ENCODE data around the gene CNOT11. TPM values are rescaled to one million over a fixed set of nuclear protein-coding genes. Genes with fewer than 3 reads are reported as not detected.

CNOT11 gene
- total and polyA plus RNA-seq, 2 experiments from 2014 or later = 22.6 to 33.3 TPM

GRCh38 chr2:101265893-101266499 is 13.3 kb downstream of the CNOT11 start:
- no peaks in the 10 kb centered on the region for H3K4me1 ChIP-seq (ENCODE audit: insufficient read depth)
- H4K20me1 ChIP-seq (ENCODE audit: insufficient read depth) = no peaks in the 10 kb centered on the region
- in situ Hi-C loops (cut with MboI) = no loop called here
- H3K27me3 ChIP-seq (replicated peaks; ENCODE audit: insufficient read depth) = no peaks in the 10 kb centered on the region
- no peaks in the 10 kb centered on the region for H3K9me2 ChIP-seq (ENCODE audit: insufficient read depth)
- no peaks in the 10 kb centered on the region for H3K9me3 ChIP-seq (ENCODE audit: low read depth)
- H3K27ac ChIP-seq = no peak overlapping the region
- H3K79me2 ChIP-seq (ENCODE audit: insufficient read depth) = peaks cover 30% of the 10 kb centered on the region
- H2AFZ ChIP-seq = no peak overlapping the region
- H3F3A ChIP-seq (ENCODE audit: insufficient read depth) = peaks cover 41% of the 10 kb centered on the region
- no peak overlapping the region for H3K4me3 ChIP-seq
- no peak for TF ChIP-seq EZH2phosphoT487 (IDR thresholded peaks at IDR 0.05; ENCODE audit: insufficient read depth, low read depth)
- TF ChIP-seq EZH2 (IDR thresholded peaks at IDR 0.05; ENCODE audit: insufficient read depth, poor library complexity, severe bottlenecking) = no peak
- WGBS, 2 experiments (ENCODE audit: low coverage in 1 of 2, low lambda C conversion rate in 2 of 2, missing lambda C conversion rate in 2 of 2) = 81 to 89% methylated on average over 10 to 11 of the region's 11 CpGs
- no peak for DNase-seq
- peaks cover 58% of the 10 kb centered on the region for H3K36me3 ChIP-seq (ENCODE audit: low read depth)
- no peak overlapping the region for H3K4me2 ChIP-seq (ENCODE audit: unreplicated experiment)
- H3K9ac ChIP-seq = no peak overlapping the region

GRCh38 chr2:101267671-101268656 is 15.3 kb downstream of the CNOT11 start:
- no peak overlapping the region for H3K9ac ChIP-seq
- peaks cover 54% of the 10 kb centered on the region for H3F3A ChIP-seq (ENCODE audit: insufficient read depth)
- no peak overlapping the region for H2AFZ ChIP-seq
- H3K4me1 ChIP-seq (ENCODE audit: insufficient read depth) = no peaks in the 10 kb centered on the region
- TF ChIP-seq EZH2 (IDR thresholded peaks at IDR 0.05; ENCODE audit: insufficient read depth, poor library complexity, severe bottlenecking) (no peak), EZH2phosphoT487 (IDR thresholded peaks at IDR 0.05; ENCODE audit: insufficient read depth, low read depth) (no peak)
- in situ Hi-C loops (cut with MboI) = no loop called here
- 77 to 78% methylated on average over 15 of the region's 15 CpGs for WGBS, 2 experiments (ENCODE audit: low coverage in 1 of 2, low lambda C conversion rate in 2 of 2, missing lambda C conversion rate in 2 of 2)
- no peaks in the 10 kb centered on the region for H3K27me3 ChIP-seq (replicated peaks; ENCODE audit: insufficient read depth)
- H3K4me2 ChIP-seq (ENCODE audit: unreplicated experiment) = no peak overlapping the region
- H3K9me3 ChIP-seq (ENCODE audit: low read depth) = no peaks in the 10 kb centered on the region
- no peak overlapping the region for H3K4me3 ChIP-seq
- no peaks in the 10 kb centered on the region for H3K9me2 ChIP-seq (ENCODE audit: insufficient read depth)
- 0 out of 2 replicates have a peak, but pooled peaks cover 20% of the 10 kb centered on the region for H3K79me2 ChIP-seq (ENCODE audit: insufficient read depth)
- no peak for DNase-seq
- H4K20me1 ChIP-seq (ENCODE audit: insufficient read depth) = no peaks in the 10 kb centered on the region
- no peak overlapping the region for H3K27ac ChIP-seq
- H3K36me3 ChIP-seq (ENCODE audit: low read depth) = peaks cover 71% of the 10 kb centered on the region

- in situ Hi-C loops (cut with MboI) = no loop called here
- Histone ChIP-seq H3K4me3 (no peak overlapping the region), H3K36me3 (ENCODE audit: low read depth) (peaks cover 63% of the 10 kb centered on the region), H2AFZ (no peak overlapping the region), H3K79me2 (ENCODE audit: insufficient read depth) (0 out of 2 replicates have a peak, but pooled peaks cover 20% of the 10 kb centered on the region), H3K27ac (no peak overlapping the region), H4K20me1 (ENCODE audit: insufficient read depth) (no peaks in the 10 kb centered on the region), H3F3A (ENCODE audit: insufficient read depth) (peaks cover 46% of the 10 kb centered on the region), H3K9me2 (ENCODE audit: insufficient read depth) (no peaks in the 10 kb centered on the region), H3K9me3 (ENCODE audit: low read depth) (no peaks in the 10 kb centered on the region), H3K9ac (no peak overlapping the region), H3K4me2 (ENCODE audit: unreplicated experiment) (no peak overlapping the region), H3K4me1 (ENCODE audit: insufficient read depth) (no peaks in the 10 kb centered on the region), H3K27me3 (replicated peaks; ENCODE audit: insufficient read depth) (no peaks in the 10 kb centered on the region)
- WGBS, 2 experiments (ENCODE audit: low coverage in 1 of 2, low lambda C conversion rate in 2 of 2, missing lambda C conversion rate in 2 of 2) = 93 to 94% methylated on average over 8 of the region's 8 CpGs
- DNase-seq = no peak
- TF ChIP-seq EZH2 (IDR thresholded peaks at IDR 0.05; ENCODE audit: insufficient read depth, poor library complexity, severe bottlenecking) (no peak), EZH2phosphoT487 (IDR thresholded peaks at IDR 0.05; ENCODE audit: insufficient read depth, low read depth) (no peak)
Measured at GRCh38 chr2:101270700-101271259, 18.1 kb downstream of the CNOT11 start.

- H3K36me3 ChIP-seq (ENCODE audit: low read depth) = peaks cover 72% of the 10 kb centered on the region
- H3K4me2 ChIP-seq (ENCODE audit: unreplicated experiment) = no peak overlapping the region
- H3K9me3 ChIP-seq (ENCODE audit: low read depth) = no peaks in the 10 kb centered on the region
- no peaks in the 10 kb centered on the region for H4K20me1 ChIP-seq (ENCODE audit: insufficient read depth)
- no peak overlapping the region for H2AFZ ChIP-seq
- in situ Hi-C loops (cut with MboI) = no loop called here
- H3K27ac ChIP-seq = no peak overlapping the region
- peaks cover 22% of the 10 kb centered on the region; the same call in 1 of the 2 replicates for H3K79me2 ChIP-seq (ENCODE audit: insufficient read depth)
- WGBS, 2 experiments (ENCODE audit: low coverage in 1 of 2, low lambda C conversion rate in 2 of 2, missing lambda C conversion rate in 2 of 2) = 68% methylated on average over 3 of the region's 3 CpGs
- no peaks in the 10 kb centered on the region for H3K9me2 ChIP-seq (ENCODE audit: insufficient read depth)
- H3K9ac ChIP-seq = no peak overlapping the region
- H3K27me3 ChIP-seq (replicated peaks; ENCODE audit: insufficient read depth) = no peaks in the 10 kb centered on the region
- H3K4me3 ChIP-seq = no peak overlapping the region
- H3F3A ChIP-seq (ENCODE audit: insufficient read depth) = peaks cover 42% of the 10 kb centered on the region
- no peaks in the 10 kb centered on the region for H3K4me1 ChIP-seq (ENCODE audit: insufficient read depth)
- no peak for DNase-seq
- no peak for TF ChIP-seq EZH2phosphoT487 (IDR thresholded peaks at IDR 0.05; ENCODE audit: insufficient read depth, low read depth)
- TF ChIP-seq EZH2 (IDR thresholded peaks at IDR 0.05; ENCODE audit: insufficient read depth, poor library complexity, severe bottlenecking) = no peak
Measured at GRCh38 chr2:101272045-101272784, 19.5 kb downstream of the CNOT11 start.
